ENCODE results near the gene C17orf100.

The C17orf100 gene

DNA sequence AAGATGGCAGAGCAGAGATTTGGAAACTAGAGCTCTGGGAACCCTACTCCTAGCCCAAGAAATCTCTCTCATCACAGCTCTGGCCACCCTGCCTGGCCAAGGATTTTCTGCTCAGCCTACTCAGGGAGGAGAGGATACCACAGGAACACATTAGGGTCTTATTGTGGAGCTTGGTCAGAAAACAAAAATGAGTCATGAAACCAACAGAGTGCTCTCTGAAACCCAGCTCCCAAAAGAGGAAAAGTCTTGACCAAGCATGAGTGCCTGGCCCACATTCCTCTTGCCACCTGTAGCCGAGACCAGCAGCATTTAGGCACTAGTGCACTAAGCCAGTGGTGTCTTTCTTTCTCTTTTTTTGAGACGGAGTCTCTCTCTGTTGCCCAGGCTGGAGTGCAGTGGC is 43.5 kb downstream of the C17orf100 start:
- DNase-seq (ENCODE audit: low read depth), result no peak

DNA sequence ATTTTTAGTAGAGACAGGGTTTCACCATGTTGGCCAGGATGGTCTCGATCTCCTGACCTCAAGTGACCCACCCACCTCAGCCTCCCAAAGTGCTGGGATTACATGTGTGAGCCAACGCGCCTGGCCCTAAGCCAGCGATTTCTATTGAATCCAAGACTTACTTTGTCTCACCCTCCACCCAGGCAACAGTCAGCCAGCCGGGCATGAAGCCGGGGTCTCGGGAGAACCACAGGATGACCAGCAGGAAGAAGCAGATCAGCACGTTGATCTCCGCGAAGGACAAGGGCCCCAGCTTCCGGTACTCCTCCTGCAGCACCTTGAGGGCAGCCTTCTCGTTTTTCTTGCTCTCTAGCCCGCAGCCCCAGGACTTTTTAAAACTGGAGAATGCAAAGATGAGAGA is 44.0 kb downstream of the C17orf100 start:
- no peak for DNase-seq (ENCODE audit: low read depth)

GRCh38 chr17:6696906-6697305 is 45.3 kb downstream of the C17orf100 start:
- no peak for DNase-seq (ENCODE audit: low read depth)

GRCh38 chr17:6698004-6698403 is 46.4 kb downstream of the C17orf100 start:
- no peak for DNase-seq (ENCODE audit: low read depth)

- DNase-seq (ENCODE audit: low read depth), result no peak
Observed at GRCh38 chr17:6699997-6700947, 48.7 kb downstream of the C17orf100 start.

- DNase-seq (ENCODE audit: low read depth), result no peak
Observed at GRCh38 chr17:6700948-6701307, 49.4 kb downstream of the C17orf100 start.

DNA sequence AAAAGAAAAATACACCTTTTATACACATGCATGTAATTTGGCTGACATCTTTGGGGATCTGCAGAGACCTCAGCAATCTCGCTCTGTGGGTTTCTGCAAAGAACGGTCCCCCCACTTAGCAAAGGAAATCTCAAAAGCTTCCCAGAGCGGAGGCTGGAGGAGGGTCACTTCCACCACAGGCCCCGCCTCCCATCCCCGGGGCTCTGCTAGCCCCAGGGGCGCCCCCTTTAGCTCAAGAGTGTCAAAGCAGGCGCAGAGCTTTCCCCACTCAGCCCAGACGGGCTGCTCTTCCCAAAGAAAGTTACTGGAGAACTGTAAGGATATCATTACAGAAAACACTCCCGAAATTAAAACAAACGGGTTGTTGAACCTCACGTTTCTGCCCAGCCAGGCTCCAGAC is 50.2 kb downstream of the C17orf100 start:
- DNase-seq (ENCODE audit: low read depth), result no peak

GRCh38 chr17:6702567-6703215 is 51.1 kb downstream of the C17orf100 start:
- DNase-seq (ENCODE audit: low read depth), result no peak

Measured in fibroblast of the conjunctiva (primary cell).